Stimulated activated CD4-positive, alpha-beta T cell treated with anti-CD3 and anti-CD28 coated beads, Interleukin-12 subunit alpha, Interleukin-12 subunit beta, amount 100 ng/mL, for 24 hours (primary cell): Measurements from ENCODE around the gene SH3BP5L.

Source experiments
- DNase-seq, 2 experiments: peaks; one replicate each; pipeline ENCODE4 v3.0.0-alpha.2; 2020; ENCODE audit warnings: low read depth in 2 of 2

Gene SH3BP5L

DNA sequence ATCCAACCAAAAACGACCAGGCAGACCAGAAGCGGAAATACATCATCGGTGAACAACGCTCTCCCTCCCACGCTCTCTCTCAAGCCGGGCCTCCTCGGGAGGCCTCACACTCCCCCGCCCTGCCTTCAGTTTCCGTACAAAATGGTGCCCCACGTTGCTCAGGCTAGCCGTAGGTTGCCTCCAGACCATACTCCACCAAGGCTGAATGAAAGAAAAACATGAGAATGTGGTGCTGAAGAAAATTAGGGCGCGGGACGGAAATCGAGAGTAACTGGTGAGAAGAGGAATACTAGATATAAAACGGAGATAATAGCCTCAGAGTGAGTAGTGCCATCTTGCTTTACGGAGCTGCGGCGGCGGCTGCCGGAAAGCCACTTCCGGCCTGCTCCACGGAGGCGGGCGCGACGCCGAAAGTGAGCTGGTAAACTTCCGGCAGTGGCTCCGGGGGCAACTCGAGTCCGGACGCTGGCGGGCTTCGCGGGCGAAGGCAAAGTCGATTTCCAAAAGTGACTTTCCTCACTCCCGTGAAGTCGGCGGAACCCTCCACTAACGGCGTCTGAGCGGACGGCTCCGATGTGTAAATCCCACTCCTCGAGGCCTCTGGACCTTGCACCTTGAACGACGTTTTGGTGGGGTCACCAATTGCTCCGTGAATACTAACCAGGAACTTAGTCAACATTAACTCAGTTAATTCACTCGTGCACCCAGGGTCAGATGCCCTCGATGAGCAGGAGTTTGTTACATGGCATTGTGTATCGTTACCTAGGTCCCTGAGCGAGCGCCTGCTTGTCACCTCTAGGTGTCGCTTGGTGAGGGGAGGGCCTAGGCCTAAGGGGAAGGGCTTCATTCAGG is at the start of gene SH3BP5L:
TSS of gene SH3BP5L (minus strand) at position 7 of the 852 bp plus-strand sequence. CDS start 980 bp downstream, outside the sequence.
- DNase-seq: peak; percentile 78 to 82

DNA sequence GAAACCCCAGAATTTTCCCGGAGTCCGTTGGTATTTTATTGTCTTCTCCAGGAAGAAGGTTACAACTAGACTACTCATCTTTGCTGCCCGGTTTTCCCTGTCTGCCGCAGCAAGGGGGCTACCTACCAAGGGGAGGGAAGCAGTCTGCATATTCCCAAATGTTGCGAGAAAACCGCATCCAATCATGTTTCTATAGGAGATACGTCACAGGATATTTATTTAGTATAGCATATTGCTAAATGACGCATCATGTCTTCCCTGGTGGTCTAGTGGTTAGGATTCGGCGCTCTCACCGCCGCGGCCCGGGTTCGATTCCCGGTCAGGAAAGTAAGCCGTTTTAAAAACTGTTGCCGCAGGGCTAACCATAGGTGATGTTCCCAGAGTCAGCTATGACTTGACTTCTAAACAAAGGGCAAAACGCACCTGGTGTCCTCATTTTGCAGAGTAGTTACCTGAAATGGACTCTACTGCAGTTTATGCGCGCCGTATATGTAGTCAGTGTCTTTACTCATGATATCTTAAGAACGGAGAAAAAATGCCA is 48.3 kb upstream of the SH3BP5L start:
- peak; percentile 83 to 84 for DNase-seq

DNA sequence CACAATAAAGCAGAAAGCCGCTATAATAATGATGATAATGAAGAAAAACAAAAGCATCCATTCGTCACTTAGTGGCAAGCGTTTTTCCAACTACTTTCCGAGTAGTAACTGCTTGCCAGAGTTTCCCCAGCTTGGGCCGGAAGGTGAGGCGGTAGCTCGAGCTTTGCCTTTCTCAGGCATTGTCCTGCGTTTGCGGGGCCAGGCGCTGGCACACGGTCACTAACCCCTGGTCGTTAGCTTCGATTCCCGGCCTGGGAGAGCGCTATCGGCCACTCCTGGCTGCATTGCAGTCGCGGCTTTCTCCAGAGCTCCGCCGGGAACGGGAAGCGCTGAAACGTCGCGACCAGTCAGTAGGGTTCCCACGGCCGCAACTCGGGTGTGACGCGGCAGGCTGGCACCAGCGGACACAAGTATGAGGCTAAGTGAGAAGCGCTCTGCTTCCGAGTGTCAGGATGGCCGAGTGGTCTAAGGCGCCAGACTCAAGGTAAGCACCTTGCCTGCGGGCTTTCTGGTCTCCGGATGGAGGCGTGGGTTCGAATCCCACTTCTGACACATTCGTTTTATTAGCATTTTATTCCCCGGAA is 47.8 kb upstream of the SH3BP5L start:
- DNase-seq: peak; percentile 95 to 98

DNA sequence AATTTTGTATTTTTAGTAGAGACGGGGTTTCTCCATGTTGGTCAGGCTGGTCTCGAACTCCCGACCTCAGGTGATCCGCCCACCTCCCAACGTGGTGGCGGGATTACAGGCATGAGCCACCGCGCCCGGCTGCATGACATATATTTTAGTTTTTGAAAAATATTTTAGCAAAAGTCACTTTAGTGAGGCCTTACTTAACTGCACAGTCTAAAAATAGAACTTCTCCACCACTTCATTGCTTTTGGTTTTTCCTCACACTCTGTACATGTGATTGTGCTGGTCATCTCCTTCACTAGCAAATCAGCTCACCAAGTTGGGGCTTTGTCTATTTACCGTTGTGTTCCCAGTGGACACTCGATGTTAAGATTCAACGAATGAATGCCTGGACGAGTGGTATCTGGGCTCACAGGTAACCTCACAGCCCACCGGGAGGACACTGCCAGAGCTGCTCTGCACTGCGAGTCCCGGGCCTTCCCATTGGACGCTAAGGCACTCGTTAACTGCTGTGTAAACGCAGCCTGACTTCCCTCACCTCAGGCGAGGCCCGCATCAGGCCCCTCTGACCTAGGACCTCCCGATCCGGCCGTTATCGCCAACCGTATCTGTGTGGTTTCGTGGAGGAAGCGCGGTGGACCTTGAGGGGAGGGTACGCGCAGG is 47.2 kb upstream of the SH3BP5L start:
- peak; percentile 34 to 56 for DNase-seq

DNA sequence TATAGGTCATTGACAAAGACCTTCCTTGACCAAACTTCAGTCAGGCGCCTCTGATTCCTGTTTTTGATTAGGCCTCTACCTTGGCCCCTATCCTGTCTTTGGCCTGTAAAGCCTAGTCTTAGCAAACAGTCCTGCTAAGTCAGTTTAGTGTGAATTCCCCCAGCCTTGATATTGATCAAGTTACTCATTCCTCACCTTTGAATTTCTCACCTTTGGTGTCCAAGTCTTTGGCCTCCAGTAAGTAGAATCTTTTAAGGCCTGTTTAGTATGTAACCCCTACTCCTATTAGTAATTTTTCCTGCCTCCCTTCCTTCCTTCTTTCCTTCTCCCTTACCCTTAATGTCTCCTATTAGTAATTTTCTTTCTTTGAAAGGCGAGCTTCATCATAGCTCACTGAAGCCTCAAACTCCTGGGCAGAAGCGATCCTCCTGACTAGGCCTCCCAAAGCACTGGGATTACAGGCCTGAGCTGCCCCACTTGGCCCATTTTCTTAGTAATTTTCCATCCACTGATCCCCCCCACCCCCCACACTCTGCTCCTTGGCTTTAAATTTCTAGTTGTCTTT is 46.2 kb upstream of the SH3BP5L start:
- no peak for DNase-seq

DNA sequence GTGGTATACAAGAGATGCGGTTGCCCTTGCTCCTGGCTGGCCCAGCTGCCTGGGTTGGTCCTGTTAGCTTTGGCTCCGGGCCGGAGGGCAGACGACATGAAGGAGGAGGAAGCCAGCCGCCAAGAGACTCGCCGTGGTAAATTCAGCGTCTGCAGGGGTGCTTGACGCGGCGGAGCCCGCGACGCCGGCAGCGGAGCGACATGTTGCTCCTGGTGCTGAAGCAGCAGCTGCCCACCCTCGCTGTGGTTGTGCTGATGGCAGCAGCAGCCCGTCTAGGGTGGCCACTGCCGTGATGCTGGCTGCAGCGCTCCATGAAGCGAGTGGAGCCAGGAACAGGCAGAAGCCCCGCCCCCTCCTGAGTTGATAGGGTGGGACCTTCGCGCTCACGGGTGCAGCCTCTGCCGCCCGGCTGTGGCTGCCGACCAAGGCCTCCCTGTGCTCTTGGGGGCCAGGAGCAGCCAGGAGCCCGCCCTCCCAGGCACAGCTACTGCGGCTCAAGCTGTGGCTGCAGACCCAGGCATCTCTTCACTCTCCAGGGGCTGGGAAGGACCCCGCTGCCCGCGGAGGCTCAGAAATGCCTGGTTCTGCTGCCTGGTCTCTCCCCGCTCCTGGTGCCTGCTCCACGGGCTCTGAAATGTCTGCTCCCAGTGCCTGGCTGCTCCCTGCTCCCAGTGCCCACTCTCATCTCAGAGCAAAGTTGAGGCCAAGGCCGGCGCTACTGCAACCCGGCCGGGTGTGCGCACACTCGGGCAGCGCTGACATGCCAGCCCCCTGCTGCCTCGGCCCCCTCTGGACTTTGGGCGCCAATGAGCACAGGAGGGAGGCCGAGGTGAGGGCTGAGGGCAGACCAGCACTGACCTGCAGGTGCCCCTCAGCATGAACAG is 37.5 kb upstream of the SH3BP5L start:
- peak; percentile 62 to 83 for DNase-seq

DNA sequence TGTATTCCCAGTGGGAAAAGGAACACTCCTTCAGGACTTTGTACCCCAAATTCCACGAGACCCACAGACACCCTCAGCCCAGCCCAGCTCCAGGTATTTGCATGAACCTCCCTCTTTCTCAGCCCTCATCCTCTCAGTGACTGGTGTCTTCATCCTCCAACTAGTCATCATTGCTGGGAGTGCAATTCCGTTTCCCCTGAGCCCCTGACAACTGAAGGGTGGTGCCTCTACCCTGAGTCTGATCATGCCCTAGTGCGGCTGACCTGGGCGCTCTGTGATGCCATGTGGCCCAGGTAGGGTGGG is 36.9 kb upstream of the SH3BP5L start:
- no peak for DNase-seq

DNA sequence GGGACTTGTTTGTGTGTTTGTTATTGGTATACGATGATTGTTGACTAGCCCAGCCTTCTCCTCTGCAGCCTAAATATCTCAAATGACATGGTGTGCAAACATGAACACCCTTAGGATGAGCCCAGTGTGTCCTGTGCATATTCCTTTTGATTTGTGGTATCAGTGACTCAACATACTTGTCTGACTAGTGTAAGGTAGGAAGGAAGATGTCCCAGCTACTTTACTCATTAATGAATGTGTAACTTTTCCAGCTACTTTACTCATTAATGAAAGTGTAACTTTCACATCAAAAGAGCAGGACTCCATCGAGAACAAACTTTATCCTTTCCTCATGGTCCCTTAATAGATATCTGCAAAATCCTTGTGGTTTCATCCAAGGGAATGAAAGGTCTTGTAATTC is 35.9 kb upstream of the SH3BP5L start:
- DNase-seq: no peak

DNA sequence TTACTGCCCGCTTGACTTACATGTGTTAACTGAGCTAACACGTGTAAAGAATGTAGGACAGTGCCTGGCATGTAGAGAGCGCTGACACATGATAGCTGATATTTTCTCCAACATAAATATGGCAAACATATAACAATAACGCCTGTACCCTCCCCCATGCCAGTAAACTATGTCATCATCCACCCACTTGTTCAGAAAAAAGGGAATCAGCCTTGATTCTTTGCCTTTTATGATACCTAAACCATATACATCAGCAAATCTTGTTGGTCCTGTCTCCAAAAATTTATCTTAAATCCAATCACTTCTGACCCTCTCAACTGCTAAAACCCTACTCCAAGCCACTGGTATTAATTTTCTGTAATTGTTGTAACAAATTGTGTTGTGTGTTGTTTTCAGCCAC is 34.3 kb upstream of the SH3BP5L start:
- DNase-seq: no peak

DNA sequence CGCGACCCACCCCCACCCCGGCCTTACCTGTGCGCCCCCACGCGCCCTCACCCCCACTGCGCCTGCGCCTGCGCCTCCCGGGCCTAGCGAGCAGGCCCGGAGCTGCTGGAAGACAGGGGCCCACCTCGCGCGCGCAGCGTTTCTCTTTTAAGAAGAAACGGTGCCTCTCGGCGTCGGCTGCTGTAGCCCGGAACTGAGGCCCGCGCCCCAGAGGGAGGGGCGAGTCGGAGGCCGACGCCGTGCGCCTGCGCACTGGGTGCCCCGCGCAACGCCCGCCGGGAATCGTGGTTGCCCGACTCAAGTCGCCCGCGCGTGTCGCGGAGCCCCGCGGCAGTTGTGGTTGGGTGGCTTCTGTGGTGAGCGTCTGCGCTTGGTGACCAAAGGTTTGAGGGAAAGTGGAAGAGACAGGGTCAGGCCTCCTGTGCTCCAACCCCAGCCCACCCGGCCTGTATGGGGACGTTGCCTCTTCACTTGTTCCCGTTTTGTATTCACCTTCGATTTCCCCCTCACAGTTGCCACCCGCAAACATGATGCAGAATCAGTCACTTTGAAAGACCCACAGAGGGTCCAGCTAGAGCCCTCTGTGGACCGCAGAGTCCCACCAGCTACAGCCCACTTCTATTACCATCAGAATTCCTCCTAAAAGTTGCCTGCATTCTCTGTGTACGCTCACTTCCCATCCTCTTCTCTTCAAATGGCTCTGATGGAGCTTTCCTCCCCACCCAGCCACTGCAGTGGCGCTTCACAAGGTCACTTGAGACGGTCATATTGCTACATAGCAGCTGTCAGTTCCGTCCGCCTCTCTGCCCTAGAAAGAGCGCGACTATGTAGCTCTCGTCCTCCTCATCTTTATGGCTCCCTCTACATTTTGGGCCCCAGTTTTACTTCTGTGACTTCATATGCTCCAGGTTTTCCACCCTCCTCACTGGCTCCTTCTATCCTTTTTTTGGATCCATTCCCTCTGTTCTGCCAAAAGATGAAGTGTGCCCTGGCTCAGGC is 33.5 kb upstream of the SH3BP5L start, which contains the start of gene ZNF692:
TSS of gene ZNF692 (minus strand) at position 195 of the 999 bp plus-strand sequence. CDS start 776 bp downstream, outside the sequence.
- DNase-seq: peak; percentile 94

DNA sequence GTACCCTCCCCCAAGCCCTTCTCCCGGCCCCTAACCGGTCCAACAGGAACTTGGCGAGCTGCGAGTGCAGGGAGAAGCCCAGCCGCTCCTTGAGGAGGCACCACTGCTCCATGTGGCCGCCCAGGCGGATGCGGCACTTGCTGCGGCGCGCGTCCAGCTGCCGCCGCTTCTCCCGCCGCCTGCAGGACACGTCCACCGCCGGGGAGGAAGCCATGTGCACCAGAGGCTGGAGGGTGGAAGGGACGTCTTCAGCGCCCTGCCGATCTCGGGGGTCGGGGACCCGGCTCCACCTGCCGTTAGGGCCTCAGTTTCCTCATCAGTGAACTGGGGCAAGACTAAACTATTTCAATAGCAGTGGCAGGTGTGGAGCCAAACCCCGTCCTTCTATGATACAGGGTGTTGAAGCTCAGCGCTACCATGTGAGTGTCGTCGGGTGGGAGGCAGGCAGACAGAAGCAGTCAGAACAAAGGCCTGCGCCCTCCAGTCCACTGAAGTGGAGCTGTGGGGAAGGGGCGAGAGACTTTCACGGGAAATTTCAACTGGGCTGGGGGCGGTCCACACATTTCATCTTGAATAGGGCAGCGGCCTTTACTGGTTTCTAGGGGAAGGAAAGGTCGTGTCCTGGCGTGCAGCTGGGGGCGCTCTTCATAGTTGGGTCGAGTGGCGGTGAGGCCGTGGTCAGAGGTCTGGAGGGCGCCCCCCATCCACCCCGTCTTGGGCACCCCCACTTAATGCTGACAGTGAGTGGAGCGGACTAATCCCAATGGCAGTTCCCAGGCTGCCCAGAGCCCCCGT is 32.6 kb upstream of the SH3BP5L start:
- DNase-seq: no peak

DNA sequence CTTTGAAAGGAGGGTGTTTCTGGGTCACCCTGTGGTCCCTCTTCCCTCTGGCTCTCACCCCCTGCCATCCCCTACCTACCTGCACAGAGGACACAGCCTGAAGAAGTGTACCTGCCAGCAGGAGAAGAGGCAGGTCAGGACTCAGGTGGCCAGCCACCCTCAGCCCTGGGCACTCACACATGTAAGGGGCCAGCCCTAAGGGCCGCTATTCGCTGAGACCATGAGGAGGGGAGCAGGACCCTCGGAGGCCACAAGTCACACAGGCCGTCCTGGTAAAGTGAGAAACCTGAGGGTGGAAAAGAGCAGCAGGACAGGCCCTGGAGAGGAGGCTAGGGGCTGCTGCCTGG is 32.0 kb upstream of the SH3BP5L start:
- no peak for DNase-seq

DNA sequence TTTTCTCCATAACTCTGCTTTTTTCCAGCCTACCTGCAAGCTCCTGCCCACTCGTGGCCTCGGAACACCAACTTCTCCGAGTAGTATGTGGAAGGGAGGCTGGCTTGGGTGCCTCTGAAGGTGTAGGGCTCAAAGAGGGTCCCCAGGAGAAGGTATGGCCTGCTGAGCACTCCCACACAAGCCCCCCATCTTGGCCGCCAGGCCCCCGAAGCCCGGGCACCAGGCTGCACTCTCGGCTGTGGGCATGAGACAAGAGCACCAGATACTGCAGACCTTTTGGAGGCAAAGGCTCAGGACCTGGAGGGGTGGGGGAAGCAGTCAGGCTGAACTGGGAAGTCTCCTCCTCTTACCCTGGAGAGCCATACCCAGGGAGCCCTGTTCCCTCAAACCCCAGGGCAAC is 31.5 kb upstream of the SH3BP5L start:
- no peak for DNase-seq

DNA sequence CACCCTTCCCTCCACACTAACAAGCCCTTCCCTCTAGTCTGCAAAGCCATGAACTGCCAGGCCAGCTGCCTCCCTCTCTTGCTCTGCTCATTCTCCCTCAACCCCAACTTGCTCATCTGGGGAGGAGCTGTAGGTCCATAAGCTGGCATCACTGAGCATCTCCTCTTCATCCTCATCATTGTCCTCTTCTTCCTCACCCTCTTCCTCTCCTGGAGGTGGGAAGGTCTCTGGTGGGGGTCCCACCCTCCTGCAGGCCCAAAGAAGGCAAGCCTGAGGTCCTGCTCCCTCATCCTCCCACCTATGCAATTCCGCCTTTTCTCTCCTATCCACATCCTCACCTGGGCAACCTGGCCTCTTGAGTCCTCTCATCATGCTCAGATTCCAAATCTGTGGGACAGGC is 30.5 kb upstream of the SH3BP5L start:
- no peak for DNase-seq

DNA sequence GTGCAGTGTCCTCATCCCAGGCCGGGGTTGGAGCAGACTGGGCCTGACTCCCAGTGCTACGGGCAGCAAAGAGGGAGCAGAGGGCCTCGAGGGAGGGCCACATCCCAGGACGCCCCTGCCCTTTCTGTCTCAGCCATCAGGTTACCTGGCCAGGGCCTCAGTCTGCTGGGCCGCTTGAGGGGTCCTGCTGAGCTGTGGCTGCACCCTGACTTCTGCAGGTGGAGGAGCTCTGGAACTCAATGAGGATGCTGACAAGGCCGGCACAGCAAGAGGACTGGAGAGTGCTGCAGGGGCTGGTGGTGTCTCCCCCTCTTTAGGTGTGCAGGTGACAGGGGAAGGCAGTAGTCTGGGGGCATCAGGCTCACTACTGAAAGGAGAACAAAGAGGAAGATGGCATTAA is 29.9 kb upstream of the SH3BP5L start:
- DNase-seq: no peak

DNA sequence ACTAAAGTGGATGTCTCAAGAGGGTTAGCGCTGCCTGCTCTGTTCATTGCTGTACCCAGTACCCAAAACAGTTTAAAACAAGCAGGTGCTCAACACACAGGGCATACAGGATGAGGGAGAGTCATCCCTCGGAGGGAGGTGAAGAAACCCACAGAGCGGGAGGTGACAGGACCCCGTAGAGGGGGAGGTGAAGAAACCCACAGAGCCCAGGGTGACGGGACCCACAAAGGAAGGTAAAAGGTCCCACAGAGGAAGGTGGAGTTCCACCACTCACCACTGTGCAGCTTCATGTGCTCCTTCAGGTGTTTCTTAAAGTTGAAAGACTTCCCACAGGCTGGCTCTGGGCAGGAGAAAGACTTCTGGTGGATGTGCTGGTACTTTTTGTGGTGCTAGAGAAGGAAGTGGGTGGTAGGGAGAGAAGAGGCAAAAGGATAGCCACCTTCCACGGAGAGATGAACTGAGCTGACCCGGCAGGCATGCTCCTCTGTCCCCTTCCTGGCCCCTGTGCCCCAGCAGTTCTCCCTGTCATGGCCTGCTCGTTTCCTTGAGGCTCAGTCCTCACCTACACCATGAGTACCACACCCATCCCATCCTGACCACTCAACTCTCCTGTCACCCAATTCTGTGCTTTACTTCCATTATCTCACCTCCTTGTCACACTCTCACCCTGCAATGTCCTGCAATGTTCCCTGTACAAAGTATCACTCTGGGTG is 28.1 kb upstream of the SH3BP5L start:
- no peak for DNase-seq

DNA sequence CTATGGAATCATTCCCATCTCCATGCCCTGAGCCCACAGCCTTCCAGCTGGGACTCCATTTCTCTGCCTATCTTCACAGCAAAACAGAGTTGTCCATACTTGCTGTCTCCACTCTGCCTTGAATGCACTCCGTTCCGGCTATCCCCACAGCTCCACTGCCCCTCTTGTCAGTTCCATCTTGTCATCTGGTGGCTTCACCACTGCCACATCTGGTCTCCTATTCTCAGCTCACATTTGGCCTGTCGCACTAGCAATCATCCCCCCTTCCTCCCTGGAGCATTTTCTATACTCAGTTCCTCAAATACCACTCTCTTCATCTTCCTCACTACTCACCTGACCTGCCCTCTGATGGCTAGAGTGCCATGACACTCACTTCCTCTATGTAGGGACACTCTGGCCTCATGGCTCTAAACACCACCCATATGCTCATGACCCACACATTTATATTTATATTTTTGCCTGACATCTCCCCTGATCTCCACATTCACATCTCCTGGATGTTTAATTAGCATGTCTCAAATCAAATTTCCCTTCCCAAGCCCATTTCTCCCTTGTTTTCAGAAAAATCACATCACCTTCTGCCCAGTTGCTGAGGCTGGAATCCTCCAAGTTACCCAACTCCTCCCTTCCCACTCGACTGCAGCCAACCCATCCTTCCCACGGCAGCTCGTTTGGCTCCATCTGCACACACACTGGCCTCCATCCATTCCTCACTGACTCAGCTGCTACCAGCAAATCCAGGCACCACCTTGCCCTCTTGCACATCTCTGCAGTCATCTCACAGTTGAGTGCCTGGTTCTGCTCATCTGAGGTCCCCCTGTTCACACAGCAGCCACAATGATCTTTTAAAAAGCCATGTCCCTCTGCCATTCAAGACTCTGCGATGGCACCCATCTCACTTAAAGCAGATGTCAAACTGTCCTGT is 27.0 kb upstream of the SH3BP5L start:
- no peak for DNase-seq

DNA sequence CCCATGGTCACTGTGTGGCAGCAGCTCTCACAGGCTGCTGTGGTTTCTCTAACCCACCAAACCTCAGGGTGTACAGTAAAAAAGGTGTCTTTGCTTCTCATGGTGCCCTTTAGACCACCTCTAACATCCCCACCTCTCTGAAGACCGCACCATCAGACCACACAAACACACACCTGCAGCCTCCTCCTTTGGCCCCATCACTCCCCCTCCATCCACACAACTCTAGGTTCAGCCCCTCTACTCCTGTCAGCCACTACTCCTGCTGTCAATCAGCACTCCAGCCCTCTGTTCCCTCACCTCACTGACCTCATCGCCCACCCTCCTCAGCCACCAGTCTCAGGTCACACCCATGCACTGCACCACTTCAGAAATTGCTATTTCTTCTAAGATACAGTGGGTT is 25.7 kb upstream of the SH3BP5L start:
- DNase-seq: no peak
